GM19372 (cell line): Measurements from ENCODE around the gene STARD7.

ENCODE experiments used
- ATAC-seq: cut with Tn5 transposase; IDR thresholded peaks from one replicate; pipeline ENCODE4 v1.9.1; 2021; ENCODE audit warnings: mild to moderate bottlenecking, low read depth, moderate library complexity; ENCODE audit not compliant: unreplicated experiment

The STARD7 gene

DNA sequence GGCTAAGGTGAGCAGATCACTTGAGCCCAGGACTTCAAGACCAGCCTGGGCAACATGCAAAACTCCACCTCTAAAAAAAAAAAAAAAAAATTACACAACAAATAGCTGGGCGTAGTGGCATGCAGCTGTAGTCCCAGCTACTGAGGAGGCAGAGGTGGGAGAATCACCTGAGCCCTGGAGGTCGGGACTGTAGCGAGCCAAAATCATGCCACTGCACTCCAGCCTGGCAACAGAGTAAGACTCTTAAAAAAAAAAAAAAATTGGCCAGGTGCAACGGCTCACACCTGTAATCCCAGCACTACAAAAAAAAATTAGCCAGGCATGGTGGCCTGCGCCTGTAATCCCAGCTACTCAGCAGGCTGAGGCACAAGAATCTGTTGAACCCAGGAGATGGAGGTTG is 7.3 kb downstream of the STARD7 start:
- no peak for ATAC-seq

DNA sequence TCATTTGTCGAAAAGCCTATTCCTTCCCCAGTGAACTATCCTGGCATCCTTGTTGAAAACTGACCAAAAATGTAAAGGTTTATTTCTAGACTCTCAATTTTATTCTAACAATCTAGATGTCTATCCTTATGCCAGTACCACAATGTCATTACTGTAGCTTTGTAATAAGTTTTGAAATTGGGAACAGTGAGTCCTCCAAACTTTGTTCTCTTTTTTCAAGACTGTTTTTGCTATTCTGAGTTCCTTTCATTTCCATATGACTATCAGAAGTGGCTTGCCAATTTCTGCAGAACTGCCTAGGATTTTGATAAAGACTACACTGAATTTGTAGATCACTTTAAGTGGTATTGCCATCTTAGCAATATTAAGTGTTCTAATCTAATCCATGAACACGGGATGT is 9.7 kb downstream of the STARD7 start:
- ATAC-seq, result no peak

DNA sequence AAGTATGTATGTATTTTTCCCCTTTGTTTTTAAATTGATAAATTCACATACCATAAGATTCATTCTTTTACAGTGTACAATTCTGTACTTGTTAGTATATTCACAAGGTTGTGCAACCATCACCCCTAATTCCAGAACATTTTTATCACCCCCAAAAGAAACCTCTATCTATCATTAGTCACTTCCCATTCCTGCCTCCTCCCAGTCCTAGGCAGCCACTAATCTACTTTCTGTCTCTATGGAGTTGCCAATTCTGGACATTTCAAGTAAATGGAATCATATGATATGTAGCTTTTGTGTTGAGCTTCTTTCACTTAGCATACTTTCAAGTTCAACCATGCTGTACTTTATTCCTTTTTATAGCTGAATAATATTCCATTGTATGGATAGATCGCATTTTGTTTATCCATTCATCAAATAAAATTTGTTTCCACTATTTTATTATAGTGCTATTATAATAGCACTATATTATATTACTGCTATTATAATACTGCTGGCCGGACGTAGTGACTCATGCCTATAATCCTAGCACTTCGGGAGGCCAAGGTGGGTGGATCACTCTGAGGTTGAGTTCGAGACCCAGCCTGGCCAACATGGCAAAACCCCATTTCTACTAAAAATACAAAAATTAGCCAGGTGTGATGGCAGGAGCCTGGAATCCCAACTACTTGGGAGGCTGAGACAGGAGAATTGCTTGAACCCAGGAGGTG is 10.9 kb downstream of the STARD7 start:
- no peak for ATAC-seq

- no peak for ATAC-seq
Observed at GRCh38 chr2:96195410-96196066, 13.1 kb downstream of the STARD7 start.

DNA sequence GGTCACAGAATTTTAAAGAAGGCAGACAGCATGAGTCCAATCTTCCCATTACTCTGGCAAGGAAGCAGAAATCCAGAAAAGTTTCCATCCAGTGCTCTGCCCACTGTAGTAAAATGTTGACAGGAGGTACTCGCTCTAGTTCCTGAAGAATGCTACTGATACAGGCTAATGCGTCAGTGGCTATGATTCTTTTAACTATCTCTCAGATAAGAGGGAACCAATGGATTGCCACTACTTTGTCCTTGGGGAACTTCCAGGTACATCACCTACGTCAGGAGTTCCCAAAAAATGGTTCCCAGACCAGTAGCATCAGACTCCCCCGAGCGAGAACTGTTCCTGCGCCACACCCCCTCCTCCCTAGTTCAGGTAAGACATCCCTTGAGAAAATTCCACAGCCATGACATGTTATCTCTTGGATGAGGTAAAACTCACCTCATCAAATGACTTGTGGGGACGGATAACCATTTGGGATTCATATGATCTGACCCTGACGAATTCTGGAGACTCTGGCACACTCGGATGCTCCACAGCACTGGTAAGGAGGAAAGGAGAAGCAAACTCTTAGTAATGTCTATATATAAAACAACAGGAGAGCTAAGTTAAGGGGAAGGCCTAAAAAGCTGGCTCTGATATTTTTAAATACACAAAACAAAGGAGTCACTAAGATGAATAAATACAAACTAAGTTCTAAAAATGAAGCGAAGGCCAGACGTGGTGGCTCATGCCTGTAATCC is 16.5 kb downstream of the STARD7 start:
- no peak for ATAC-seq

DNA sequence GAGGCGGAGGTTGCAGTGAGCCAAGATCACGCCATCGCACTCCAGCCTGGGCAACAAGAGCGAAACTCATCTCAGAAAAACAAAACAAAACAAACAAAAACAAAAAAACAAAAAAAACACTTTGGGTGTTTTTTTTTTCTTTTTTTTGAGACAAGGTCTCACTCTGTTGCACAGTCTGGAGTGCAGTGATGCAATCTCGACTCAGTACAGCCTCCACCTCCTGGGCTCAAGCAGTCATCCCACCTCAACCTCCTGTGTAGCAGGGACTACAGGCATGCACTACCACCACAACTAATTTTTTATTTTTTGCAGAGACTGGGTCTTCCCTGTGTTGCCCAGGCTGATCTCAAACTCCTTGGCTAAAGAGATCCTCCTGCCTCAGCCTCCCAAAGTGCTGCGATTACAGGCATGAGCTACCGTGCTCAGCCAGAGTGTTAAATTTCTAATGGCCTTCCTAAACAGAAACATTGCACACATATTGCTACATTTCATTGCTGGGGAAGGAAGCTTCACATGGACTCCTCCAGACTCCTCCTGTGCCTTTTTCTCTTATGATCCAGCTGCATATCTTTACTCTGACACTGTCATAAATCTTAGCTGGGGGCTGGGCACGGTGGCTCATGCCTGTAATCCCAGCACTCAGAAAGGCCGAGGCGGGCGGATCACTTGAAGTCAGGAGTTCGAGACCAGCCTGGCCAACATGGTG is 19.7 kb downstream of the STARD7 start:
- ATAC-seq, result no peak

DNA sequence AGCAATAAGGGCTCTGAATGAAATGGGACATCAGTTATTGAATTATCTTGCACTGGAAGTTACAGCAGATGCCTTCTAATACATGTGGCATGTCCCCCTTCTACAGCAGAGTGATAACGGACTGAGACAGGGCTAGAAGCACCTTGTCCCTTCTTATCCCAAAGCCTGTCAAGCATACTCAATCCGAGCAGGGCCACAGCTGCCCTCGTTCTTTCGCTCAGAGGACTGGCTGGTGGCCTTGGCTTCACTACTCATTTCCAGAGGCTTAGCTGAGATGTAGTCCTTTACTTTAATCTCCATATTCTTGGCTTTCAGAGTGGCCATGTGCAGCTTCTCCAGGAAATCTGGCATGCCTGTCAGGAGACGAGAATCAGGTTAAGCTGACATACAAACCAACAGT is 22.1 kb downstream of the STARD7 start:
- no peak for ATAC-seq

- ATAC-seq, result no peak
Observed at GRCh38 chr2:96185516-96185915, 23.1 kb downstream of the STARD7 start.

- no peak for ATAC-seq
Observed at GRCh38 chr2:96184989-96185388, 23.6 kb downstream of the STARD7 start.

DNA sequence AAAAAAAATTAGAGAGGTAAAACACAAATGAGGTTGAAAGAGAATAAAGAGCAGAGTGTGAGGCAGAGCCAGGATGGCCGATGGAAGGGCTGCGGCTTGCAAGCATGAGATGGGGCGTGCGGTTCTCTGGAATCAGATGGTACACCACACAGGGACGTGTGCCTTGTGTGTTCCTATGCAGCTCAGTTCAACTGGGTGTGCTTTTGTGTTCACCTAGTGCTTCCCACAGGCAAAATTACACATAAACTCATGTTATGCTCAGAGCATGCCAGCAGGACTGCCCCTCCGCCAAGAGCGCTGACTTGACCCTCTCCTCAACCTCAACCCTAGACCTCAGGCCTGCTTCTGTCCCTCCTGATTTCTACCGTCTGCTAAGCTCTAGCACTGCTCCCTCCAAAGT is 24.4 kb downstream of the STARD7 start:
- no peak for ATAC-seq

GRCh38 chr2:96181529-96181928 is 27.1 kb downstream of the STARD7 start:
- no peak for ATAC-seq

GRCh38 chr2:96180521-96180920 is 28.1 kb downstream of the STARD7 start:
- no peak for ATAC-seq

GRCh38 chr2:96180002-96180401 is 28.6 kb downstream of the STARD7 start:
- ATAC-seq, result no peak

GRCh38 chr2:96176661-96177060 is 32.0 kb downstream of the STARD7 start:
- no peak for ATAC-seq

DNA sequence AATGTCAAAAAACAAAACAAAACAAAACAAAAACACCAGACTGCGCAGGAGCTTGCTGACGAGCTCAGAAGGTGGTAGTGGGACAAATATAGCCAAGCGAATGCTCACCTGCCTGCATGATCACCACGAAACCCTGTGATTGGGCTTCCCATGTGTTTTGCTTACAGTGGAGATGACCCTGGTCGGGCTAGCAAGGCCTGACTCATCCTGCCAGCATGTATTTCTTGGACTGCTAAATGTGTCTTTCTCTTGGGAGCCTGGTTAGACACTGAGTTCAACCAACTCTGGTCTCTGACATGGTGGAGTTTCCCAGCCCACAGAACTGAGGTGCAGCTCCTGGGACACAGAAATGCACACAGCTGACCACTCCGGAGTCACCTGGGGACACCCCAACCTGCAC is 32.7 kb downstream of the STARD7 start:
- ATAC-seq, result no peak

GRCh38 chr2:96174251-96175144 is 34.1 kb downstream of the STARD7 start:
- peak; percentile 74 for ATAC-seq

GRCh38 chr2:96171831-96172230 is 36.8 kb downstream of the STARD7 start:
- ATAC-seq, result no peak

DNA sequence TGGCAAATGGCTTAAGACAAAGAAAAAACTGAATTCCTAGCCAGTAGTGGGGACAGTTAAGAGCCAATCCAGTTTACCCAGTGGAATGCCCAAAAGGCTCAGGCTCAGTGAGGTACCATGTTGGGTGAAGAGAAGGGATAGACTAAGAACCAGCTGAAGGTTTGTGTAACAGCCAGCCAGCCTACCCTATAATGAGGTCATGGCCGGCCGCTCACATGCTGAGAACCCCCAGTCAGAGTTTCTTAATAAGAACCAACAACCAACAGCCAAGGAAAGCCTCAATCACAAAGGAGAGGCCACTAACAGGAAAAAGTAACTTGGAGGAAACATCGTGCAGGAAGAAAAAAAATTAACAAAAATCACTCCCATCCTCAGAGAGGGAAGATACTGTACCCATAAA is 38.0 kb downstream of the STARD7 start:
- no peak for ATAC-seq

- ATAC-seq, result no peak
Observed at GRCh38 chr2:96169868-96170507, 38.6 kb downstream of the STARD7 start.
